Small intestine (tissue), 7 donors: ENCODE measurements around the gene ACVR2B. TPM values are rescaled to one million over a fixed set of nuclear protein-coding genes. Genes with fewer than 3 reads are reported as not detected.

Source experiments
- DNase-seq, 2 donors: peaks; one replicate each; pipeline versions ENCODE4 v3.0.0 to v3.0.0-alpha.2; 2013
- FAIRE-seq: peaks from 2 replicates; lab custom pipeline; 2012; peaks lifted over from hg19 to GRCh38; lab: Jason Lieb, UNC
- H3K27ac ChIP-seq, 3 donors: one replicate each; pipeline ENCODE4 v1.5.1; 2013; ENCODE audit warnings: low read length in 2 of 3, mild to moderate bottlenecking in 2 of 3, control low read depth in 1 of 3, inconsistent platforms in 1 of 3, low read depth in 1 of 3, moderate library complexity in 1 of 3
- H3K27me3 ChIP-seq, 3 donors: one replicate each; pipeline ENCODE4 v1.6.1; 2013; ENCODE audit warnings: low read length in 3 of 3, inconsistent platforms in 1 of 3; ENCODE audit not compliant: control insufficient read depth in 3 of 3, insufficient read depth in 3 of 3
- H3K36me3 ChIP-seq, 3 donors: one replicate each; pipeline ENCODE4 v1.6.1; 2013; ENCODE audit warnings: low read length in 3 of 3, inconsistent platforms in 1 of 3, low read depth in 1 of 3, mild to moderate bottlenecking in 1 of 3, moderate library complexity in 1 of 3; ENCODE audit not compliant: control insufficient read depth in 3 of 3, insufficient read depth in 2 of 3
- H3K4me1 ChIP-seq, 3 donors: one replicate each; pipeline ENCODE4 v1.6.1; 2013; ENCODE audit warnings: low read length in 2 of 3, inconsistent platforms in 1 of 3, low read depth in 1 of 3, mild to moderate bottlenecking in 1 of 3, moderate library complexity in 1 of 3; ENCODE audit not compliant: control insufficient read depth in 3 of 3, insufficient read depth in 2 of 3
- H3K4me3 ChIP-seq, 3 donors: one replicate each; pipeline ENCODE4 v1.5.1; 2013; ENCODE audit warnings: low read length in 3 of 3, control low read depth in 1 of 3, inconsistent platforms in 1 of 3, low read depth in 1 of 3, mild to moderate bottlenecking in 1 of 3, moderate library complexity in 1 of 3
- H3K9me3 ChIP-seq, 2 donors: one replicate each; pipeline ENCODE4 v1.6.1; 2013; ENCODE audit warnings: low read depth in 1 of 2, low read length in 1 of 2; ENCODE audit not compliant: control insufficient read depth in 2 of 2, insufficient read depth in 1 of 2
- WGBS, 3 donors: extraction: QIAGEN DNeasy Blood & Tissue Kit; methylation state at CpG; one replicate each; pipeline ENCODE4 v1.1.7; 2013; 5-methylcytosine and 5-hydroxymethylcytosine counted together
- polyA plus RNA-seq, 4 donors: library from polyadenylated mRNA; stranded (reverse) in 3 of 4; unstranded in 1 of 4; fragments of 200-250 nt in 3 of 4; fragments of 120-200 nt in 1 of 4; gene quantifications; one replicate each; pipeline versions ENCODE4 v1.2.1 to v1.2.3, GENCODE V29; 2013
- donor health status: healthy with polysubstance abuse.
- donor health status: control.
- donor health status: control.
- donor health status: Bipolar disorder and iron deficiency.
- donor health status: healthy.

The ACVR2B gene
- polyA plus RNA-seq, 4 donors: 0.22 to 8.3 (median 1.1) TPM

- Histone ChIP-seq H3K4me1 (peaks cover 0 to 6% (median 0%) of the 10 kb centered on the region in 3 donors), H3K36me3 (peaks cover 0 to 5% (median 0%) of the 10 kb centered on the region in 3 donors), H3K27ac (no peak overlapping the region), H3K9me3 (peaks cover 0 to 15% of the 10 kb centered on the region in 2 donors), H3K4me3 (no peak overlapping the region), H3K27me3 (no peaks in the 10 kb centered on the region)
- FAIRE-seq (no peak), DNase-seq (no peak)
- WGBS, 3 donors: 95 to 100% (median 96%) methylated on average over 1 of the region's 1 CpG
These were observed 12.0 kb downstream of the ACVR2B start for GRCh38 chr3:38465588-38466154.

DNA sequence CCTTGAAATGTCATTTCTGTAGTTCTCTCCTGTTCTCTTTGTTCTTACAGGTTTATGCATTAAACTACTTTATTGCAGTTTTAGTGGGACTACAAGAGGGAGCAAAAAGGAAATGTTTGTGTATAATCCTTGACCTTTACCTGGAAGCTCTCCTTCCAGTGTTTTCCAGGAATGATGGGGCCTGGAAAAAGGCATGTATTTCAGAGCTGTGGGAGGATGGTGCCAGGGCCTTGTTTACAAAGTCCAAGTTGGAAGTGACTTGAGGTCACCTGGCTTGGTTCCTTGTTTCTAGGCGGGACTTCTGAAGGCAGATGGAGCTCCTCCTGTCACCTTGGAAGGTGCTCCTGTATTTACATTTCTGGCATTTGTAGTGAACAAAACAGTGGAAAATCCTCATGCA lies 15.1 kb downstream of the ACVR2B start:
- H3K27me3 ChIP-seq: no peaks in the 10 kb centered on the region
- peaks cover 0 to 29% (median 2%) of the 10 kb centered on the region in 3 donors for H3K4me1 ChIP-seq
- peaks cover 0 to 14% (median 0%) of the 10 kb centered on the region in 3 donors for H3K36me3 ChIP-seq
- no peak for FAIRE-seq
- WGBS, 3 donors: 11 to 74% (median 25%) methylated on average over 1 of the region's 1 CpG
- no peak overlapping the region for H3K4me3 ChIP-seq
- peak; percentile 57 to 67 for DNase-seq
- H3K9me3 ChIP-seq: peaks cover 0 to 11% of the 10 kb centered on the region in 2 donors
- peak overlapping the region in 1 of 3 donors; percentile 17 for H3K27ac ChIP-seq

- no peak overlapping the region for H3K4me3 ChIP-seq
- WGBS, 3 donors: 84 to 93% (median 89%) methylated on average over 1 of the region's 1 CpG
- H3K36me3 ChIP-seq: peaks cover 0 to 14% (median 0%) of the 10 kb centered on the region in 3 donors
- no peaks in the 10 kb centered on the region for H3K27me3 ChIP-seq
- DNase-seq (no peak), FAIRE-seq (no peak)
- peaks cover 0 to 6% of the 10 kb centered on the region in 2 donors for H3K9me3 ChIP-seq
- no peak overlapping the region for H3K27ac ChIP-seq
- peaks cover 0 to 29% (median 2%) of the 10 kb centered on the region in 3 donors for H3K4me1 ChIP-seq
These were observed 16.2 kb downstream of the ACVR2B start for GRCh38 chr3:38469852-38470251.

- Histone ChIP-seq H3K27ac (peak overlapping the region in 1 of 3 donors; percentile 9), H3K27me3 (no peaks in the 10 kb centered on the region), H3K36me3 (peaks cover 0 to 17% (median 0%) of the 10 kb centered on the region in 3 donors), H3K9me3 (no peaks in the 10 kb centered on the region), H3K4me1 (peaks cover 0 to 29% (median 2%) of the 10 kb centered on the region in 3 donors), H3K4me3 (no peak overlapping the region)
- DNase-seq: peak; percentile 59 to 64
- no peak for FAIRE-seq
- WGBS, 3 donors: 23 to 62% (median 25%) methylated on average over 3 of the region's 3 CpGs
These were observed 17.7 kb downstream of the ACVR2B start for GRCh38 chr3:38471260-38471857.

DNA sequence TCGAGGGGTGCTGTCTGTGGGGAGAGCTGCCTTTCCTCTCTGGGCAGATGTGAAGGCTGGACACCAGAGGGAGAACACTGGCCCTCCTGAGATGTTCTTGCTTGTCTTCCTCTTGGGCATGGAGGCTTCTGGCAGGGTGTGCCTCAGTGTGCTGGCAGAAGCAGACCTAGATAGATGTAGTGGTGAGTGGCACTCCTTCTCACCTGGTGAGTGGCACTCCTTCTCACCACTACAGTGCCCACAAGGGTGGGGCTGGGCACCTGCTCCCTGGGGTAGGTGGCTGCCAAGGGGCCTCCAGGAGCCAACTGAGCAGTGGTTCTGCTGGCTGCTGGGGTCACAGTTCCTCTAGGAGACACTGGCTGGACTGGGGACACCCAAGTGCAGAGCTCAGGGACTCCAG lies 18.7 kb downstream of the ACVR2B start:
- Histone ChIP-seq H3K27me3 (no peaks in the 10 kb centered on the region), H3K36me3 (peaks cover 0 to 22% (median 0%) of the 10 kb centered on the region in 3 donors), H3K9me3 (no peaks in the 10 kb centered on the region), H3K4me1 (peaks cover 0 to 29% (median 2%) of the 10 kb centered on the region in 3 donors), H3K27ac (no peak overlapping the region), H3K4me3 (no peak overlapping the region)
- FAIRE-seq (no peak), DNase-seq (no peak)
- WGBS, 3 donors: 80 to 100% (median 91%) methylated on average over 1 of the region's 1 CpG

DNA sequence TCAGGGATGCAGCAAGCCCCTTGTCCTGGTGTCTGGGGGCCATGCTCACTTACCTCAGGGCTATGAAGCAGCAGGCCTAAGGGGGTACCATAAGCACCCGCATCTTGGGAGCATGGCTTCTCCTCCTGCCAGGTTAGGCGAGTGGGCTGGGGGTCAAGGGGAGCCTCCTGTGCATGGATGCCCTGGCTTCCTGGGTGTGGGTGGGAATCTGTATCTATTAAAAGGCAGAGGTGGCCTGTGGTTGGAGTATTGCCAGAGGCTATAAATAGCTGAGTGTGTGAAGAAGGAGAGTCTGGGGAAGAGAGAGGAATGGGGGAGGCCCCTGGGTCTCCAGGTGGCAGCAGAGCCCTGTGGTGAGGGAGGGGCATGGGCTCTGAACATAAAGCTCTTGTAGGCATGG lies 19.5 kb downstream of the ACVR2B start:
- FAIRE-seq: no peak
- H3K4me3 ChIP-seq: no peak overlapping the region
- peaks cover 0 to 28% (median 2%) of the 10 kb centered on the region in 3 donors for H3K4me1 ChIP-seq
- H3K9me3 ChIP-seq: no peaks in the 10 kb centered on the region
- WGBS, 3 donors: 90 to 95% (median 91%) methylated on average over 2 of the region's 2 CpGs
- H3K27ac ChIP-seq: no peak overlapping the region
- DNase-seq: peak in 1 of 2 donors; percentile 28
- no peaks in the 10 kb centered on the region for H3K27me3 ChIP-seq
- H3K36me3 ChIP-seq: peaks cover 0 to 31% (median 0%) of the 10 kb centered on the region in 3 donors

DNA sequence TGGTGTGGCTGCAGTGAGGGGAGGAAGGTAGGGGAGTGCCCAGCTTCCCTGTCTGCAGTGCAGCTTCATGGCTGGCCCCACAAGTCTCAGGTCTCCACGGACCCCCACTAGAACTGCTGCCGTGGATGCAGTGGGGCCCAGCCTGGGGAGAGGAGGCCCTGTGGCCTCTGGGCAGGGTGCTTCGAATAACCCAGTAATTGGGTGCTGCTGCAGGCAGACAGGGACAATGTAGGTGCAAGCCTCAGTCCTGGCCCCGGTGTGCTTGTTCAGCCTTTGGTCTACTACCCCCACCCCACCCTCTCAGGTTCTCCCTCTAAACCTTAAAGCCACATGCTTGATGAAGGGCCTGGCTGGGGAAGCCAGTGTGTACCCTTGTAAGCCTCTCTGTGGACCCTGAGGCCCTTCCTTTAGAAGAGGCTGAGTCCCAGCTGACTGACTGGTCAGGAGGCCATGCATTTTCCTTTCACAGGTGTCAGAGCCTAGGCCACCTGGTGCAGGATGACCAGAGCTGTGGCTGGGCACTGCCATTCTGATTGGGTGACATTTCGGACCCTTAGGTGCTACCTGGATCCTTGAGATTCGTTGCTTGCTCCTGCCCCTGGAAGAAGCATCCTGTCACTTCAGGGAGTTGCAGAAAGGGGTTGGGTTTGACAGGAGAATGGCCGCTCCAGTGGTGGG lies 21.4 kb downstream of the ACVR2B start:
- Histone ChIP-seq H3K27ac (no peak overlapping the region), H3K4me1 (peaks cover 0 to 23% (median 2%) of the 10 kb centered on the region in 3 donors), H3K36me3 (peaks cover 0 to 48% (median 0%) of the 10 kb centered on the region in 3 donors), H3K9me3 (no peaks in the 10 kb centered on the region), H3K4me3 (no peak overlapping the region), H3K27me3 (no peaks in the 10 kb centered on the region)
- no peak for DNase-seq
- no peak for FAIRE-seq
- 85 to 88% (median 87%) methylated on average over 7 of the region's 7 CpGs for WGBS, 3 donors

DNA sequence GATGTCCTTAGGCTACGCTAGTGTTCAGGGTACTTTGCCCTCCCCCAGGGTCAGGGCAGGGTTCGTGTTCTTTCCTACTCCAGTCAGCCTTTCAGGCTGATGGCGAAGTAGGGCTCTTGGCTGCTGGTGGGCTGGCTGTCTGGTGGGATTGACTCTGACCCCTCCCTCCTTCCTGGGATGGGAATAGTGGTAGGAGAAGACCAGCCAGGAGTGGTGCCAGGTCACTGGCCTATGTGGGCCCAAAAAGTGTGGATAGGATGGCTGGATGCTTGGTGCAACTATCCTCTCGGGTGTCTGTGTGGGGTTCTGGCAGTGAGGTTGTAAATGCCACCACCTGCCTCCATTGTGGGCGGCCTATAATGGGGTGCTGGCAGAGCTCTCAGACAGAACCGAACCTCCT lies 22.0 kb downstream of the ACVR2B start:
- Histone ChIP-seq H3K27ac (no peak overlapping the region), H3K27me3 (no peaks in the 10 kb centered on the region), H3K36me3 (peaks cover 0 to 50% (median under 1%) of the 10 kb centered on the region in 3 donors), H3K9me3 (no peaks in the 10 kb centered on the region), H3K4me3 (no peak overlapping the region), H3K4me1 (peaks cover 0 to 23% (median 2%) of the 10 kb centered on the region in 3 donors)
- no peak for FAIRE-seq
- no peak for DNase-seq
- 86 to 88% (median 88%) methylated on average over 6 of the region's 6 CpGs for WGBS, 3 donors
